NCI-H187 treated with DMSO at 0.1 percent for 48 hours (cell line): ENCODE data around the gene HOXB2.
"Not testable (repeated sequence)": the region's sequence is repeated elsewhere in the genome, so short reads cannot be mapped to it uniquely, and the experiment has no call there.

Source experiments
- DNase-seq: peaks from one replicate; lab custom pipeline; 2025; lab: John Stamatoyannopoulos, UW

The HOXB2 gene

DNA sequence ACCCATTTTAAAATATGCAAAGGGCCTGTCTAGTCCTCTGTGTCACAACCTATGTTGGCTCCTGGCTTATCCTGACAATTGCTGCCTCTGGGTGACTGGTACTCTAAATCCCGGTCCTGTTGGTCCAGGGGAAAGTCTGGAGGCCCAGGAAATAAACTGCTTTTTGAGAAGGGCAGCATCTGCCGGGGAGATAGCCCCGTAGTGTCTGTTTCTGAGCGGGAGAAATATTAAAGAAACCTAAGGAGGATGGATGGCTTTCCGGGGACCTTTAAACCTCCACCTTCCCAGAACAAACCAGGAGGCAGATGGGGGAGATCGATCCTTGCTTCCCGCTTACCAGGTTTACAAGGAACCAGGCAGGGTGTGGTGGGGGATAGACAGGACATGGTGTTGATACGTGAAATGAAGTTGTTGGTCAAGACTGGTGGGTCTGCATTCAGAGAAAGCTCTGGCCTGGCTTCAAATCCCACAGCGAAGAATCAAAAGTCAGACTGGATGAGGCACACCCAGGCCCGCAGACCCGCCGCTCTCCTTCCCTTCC lies 3.8 kb downstream of the HOXB2 start:
- DNase-seq: no peak

DNA sequence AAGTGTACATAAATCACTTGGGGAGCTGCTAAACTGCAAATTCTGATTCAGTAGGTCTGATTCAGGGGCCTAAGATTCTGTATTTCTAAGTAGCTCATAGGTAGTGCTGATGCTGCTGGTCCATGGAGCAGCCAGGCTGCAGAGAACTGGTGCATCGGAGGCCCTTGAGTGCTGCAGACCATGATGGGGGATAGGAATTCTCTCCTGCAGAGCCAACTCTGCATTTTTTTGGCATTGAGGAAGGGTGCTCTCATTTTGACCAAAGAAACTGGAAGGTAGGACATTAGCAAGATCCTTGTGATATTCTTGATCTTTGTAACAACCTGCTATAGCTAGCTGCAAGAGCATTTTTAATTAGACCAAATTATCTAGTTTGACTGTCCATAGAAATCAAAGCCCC lies 4.7 kb downstream of the HOXB2 start:
- DNase-seq: no peak

DNA sequence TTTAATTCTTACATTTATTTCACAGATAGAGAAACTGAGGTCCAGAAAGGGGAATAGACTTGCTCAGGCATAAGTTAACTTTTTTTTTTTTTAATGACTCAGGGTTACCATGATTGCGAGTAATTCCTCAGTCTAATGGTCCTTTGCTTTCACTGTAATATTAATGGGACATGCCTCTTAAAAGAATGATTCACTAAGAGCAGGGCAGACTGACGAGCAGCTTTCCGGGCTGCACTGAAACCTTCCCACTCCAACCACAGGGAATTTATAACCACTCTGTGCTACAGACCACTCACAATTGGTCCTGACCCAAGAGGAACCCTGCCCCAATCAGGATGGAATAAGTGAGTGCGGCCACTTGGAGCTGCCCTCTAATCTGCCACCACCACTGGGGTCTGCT lies 5.7 kb downstream of the HOXB2 start:
- DNase-seq: no peak

DNA sequence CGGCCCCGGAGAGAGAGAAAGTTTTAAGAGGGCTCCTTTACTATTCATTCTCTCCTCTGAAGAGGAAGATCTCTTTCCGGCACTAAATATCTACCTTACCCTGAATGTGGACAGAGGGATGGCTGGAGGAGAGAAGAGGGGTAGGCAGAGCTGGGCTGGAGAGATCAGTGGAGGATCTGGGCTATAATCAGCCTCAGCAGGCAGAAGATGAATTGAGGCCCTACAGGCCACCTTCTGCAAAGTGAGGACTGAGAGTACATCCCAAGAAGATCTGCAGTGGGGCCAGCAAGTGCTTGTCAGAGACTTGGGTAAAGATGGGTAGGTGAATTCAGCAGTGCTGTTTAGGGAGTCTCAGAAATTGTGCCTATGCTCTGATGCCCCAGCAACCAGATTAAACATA lies 7.6 kb downstream of the HOXB2 start:
- no peak for DNase-seq

DNA sequence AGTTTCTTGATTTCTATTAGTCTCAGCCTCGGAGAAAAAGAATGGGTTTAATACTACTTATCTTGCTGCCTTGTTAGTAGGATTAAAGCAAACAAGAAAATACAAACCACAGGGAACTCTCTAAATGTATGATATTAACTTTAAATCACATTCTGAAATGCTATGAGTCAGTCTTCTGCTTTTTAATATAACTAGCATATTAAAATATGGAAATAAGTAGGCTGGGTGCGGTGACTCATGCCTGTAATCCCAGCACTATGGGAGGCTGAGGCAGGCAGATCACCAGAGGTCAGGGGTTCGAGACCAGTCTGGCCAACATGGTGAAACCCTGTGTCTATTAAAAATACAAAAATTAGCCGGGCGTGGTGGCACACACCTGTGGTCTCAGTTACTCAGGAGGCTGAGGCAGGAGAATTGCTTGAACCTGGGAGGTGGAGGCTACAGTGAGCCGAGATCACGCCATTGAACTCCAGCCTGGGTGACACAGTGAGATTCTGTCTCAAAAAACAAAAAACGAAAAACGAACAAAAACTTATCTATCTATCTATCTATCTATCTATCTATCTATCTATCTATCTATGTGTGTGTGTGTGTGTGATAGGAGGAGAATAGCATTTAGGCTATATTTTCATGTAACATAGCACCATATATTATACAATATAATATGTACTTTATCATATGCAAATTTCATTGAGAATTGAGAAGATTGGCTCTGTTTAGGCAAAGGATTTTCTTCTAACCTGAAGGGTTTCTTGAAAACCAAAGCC lies 8.9 kb downstream of the HOXB2 start:
- not testable (repeated sequence) for DNase-seq

DNA sequence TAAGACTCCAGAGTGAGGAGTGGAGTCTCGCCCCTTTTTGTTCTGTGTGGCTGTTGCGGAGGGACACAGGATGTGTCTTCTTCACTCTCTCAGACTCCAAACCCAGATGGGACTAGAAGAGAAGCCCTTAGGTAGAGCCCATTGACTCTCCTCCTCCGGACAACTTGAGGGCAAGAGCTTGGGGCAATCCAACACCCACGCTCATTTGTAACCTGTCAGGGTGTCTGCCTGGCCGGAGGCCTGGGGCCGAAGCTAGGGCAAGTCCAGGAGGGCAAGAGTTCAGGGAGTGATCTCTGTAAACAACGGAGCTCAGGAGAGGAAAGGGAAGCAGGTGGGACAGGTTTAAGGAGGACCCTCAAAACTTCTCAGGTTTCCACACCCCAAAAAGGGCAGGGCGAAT lies 12.6 kb downstream of the HOXB2 start:
- no peak for DNase-seq

DNA sequence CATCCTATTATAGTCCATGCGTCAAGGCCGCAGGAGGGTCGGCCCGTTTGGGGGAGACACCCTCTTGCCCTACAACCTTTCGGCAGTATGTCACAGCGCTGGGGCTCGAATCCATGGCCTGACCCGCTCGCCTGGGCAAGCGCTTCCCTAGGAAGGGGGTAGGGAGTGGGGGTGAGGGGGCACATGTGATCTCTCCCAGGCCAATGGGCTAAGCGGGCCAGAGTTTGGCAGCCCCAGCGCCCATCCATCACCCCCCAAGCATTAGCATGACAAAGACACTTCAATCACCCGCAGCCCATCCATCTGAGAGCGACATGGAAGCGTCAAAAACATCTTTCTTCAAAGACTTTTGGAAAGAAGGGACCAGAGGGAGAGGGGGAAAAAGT lies 14.0 kb downstream of the HOXB2 start, which contains the start of gene HOXB1:
Gene HOXB1 (minus strand): TSS at position 125 of the 386 bp plus-strand sequence. CDS start 107 bp downstream, at position 18.
- DNase-seq: no peak

DNA sequence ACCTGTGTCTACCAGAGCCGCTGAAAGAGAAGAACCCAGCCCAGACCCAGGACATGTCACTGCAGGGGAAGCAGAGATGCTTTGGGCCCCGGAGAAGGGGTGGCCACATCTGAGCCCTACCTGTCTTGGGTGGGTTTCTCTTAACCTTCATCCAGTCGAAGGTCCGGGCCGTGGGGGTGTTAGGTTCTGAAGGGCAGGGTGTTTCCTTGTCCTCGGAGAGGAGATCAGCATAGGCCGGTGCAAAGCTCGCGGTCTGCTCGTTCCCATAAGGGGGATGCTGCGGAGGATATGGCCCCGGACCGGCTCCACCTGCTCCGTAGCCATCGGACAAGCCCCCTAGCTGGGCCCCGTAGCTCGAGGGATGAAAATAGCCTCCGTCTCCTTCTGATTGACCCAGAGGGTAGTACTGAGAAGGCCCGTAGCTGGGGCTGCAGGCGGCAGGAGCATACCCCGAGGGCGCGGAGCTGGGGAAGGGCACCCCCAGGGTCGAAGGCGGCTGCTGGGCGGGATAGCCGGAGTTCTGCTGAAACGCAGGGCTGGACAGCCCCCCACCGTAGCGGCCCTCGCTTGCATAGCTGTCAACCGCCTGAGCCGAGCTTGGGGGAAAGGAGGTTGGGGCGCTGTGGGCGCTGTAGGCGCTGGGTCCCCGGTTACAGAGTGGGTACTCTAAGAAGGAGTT lies 14.6 kb downstream of the HOXB2 start:
- DNase-seq: no peak

DNA sequence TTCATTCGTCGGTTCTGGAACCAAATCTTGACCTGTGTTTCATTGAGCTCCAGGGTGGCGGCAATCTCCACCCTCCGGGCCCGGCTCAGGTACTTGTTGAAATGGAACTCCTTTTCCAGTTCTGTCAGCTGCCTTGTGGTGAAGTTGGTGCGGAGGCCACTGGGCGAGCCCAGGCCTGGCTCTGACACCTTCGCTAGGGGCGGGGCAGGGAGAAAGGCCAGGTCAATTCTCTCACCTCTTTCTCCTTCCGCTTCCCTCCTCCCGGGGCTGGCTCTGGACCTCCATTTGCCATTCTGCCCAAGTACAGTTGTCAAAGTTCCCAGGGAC lies 15.3 kb downstream of the HOXB2 start:
- no peak for DNase-seq

DNA sequence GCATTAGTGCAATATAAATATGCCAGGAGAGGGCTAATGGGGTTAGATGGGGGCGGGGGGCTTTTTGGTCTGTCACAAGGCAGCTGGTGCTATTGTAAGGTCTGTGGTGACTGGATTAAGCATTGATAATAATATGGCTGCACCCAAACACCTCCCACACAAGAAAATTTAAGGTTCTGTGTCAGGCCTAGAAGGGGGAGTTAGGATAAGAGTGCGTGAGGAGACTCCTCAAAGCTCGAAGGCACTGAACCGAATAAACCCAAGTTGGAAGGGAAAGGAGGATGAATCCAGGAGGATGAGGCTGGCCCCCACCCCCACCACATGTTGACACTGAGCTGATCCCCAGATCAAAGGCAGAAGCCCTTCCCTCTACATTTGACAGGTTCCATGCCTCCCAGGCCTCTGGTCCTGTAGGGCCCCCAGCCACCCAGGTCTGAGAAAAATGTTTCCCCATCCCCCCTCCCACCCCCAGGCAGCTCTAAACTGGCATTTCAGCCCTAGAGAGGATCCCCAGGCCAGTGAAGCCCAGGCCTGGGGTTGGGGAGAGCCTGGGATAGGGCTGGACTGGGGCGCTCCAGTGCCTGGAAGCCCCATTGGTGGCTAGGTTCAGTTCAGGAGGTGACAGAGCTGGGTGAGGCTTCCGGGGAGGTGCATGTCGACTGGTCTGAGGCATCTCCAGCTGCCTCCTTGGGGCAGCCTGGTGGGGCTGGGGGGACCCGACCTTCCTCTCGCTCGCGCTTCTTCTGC lies 15.8 kb downstream of the HOXB2 start:
- no peak for DNase-seq

DNA sequence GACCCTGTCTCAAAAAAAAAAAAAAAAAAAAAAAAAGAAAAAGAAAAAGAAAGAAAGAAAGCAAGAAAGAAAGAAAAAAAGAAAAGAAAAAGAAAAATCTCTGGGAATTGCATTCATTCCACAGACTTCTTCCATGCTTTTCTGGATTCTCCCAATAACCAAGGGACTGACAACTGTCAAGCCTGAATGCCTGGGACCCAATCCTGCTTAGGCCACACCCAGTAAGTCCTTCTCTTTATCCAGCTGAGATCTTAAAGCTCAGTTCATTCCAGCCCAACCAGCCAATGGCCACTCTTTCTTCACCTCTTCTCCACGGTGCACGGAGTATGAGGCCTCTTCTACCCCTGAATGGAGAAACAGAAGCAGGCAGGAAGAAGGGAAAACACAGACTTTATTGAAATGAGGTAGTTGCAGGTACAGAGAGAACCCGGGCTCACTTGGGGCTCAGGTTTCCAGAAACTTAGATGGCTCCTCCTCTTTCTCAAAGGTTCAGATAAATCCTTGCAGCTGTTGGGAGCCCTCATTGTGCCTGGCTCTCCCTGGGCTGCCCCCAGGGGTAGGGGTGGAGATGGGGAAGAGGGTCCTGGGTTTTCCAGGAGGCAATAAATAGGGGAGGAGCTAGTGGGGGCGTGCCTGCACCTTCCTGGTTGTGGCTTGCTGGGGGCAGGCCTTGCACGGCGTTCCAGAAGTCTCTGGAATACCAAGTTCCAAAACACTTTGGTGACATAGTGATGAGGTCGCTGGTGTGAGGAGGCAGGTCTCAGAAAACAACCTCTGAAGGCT lies 16.6 kb downstream of the HOXB2 start:
- DNase-seq: no peak

DNA sequence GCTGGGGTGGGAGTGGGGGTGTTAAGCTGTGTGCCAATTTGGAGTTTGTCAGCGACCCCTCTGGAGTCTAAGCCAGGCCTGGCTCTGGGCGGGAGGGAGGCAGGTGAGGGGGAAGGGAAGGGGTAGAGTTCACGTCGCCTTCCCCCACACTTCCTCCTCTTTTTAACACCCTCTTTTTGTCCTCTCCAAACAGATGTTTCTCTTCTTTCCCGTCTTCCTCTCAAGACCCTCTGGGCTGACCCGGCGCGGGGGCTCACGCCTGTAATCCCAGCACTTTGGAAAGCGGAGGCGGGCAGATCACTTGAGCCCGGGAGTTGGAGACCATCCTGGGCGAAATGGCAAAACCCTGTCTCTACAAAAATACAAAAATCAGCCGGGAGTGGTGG lies 17.4 kb downstream of the HOXB2 start:
- no peak for DNase-seq

DNA sequence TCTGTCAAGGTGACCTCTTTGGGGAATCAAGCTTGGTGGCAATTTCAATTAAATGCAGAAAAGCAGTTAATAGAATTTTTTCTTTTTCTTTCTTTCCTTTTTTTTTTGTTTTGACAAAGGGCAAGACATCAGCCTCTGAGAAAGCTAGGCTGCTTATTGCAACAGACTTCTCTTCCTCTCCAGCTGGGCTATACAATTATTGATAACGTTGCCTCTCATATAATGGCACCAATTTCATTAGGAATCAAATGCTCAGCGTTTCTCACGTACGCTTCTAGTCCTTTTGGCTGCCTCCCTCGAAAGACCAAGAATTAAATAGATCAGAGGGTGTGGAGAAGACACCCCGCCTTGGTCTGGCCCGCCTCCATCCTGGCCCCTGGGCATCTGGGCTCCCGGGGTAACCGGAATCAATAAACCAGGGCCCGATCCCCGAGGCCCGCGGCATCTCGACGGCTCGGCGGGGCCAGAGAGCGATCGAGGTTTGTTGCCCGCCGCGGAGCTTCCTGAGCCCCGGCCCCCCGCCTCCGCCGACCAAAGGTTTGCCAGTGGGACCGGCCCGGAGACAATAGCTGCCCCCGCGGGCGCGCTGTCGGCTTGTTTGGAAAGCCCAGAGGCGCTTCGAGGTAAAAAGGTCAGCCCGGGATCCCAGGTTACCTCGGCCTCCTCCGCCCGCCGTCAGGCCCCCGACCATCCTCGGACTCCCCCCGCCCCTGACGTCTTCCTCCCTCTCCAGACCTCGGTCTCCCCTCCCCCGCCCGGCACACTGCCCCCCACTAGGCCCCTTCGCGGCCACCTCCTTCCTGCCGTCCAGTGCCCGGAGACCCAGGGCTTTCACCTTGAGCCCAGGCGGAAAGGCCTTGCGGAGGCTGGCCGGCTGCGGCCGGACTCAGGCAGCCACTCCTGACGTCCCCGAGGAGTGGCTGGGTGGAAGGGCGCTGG lies 18.0 kb downstream of the HOXB2 start:
- no peak for DNase-seq

DNA sequence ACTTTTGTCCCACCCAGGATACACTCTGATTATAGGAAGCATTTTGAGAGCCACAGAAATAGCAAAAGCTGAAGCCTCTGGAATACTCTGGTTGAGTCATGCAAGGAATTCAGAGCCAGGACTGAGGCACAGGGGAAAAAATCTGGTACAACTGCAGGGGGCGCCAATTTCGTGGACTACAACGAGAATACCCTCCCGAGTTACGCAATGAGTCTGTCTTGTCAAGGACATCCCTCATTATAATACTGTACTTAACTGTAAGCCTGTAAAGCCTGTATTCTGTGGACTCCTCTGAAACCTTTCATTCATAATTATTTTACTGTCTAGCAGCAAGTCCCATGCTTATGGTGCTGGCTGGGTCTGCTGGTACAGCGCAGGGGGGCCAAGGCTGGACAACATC lies 21.9 kb downstream of the HOXB2 start:
- DNase-seq: no peak

DNA sequence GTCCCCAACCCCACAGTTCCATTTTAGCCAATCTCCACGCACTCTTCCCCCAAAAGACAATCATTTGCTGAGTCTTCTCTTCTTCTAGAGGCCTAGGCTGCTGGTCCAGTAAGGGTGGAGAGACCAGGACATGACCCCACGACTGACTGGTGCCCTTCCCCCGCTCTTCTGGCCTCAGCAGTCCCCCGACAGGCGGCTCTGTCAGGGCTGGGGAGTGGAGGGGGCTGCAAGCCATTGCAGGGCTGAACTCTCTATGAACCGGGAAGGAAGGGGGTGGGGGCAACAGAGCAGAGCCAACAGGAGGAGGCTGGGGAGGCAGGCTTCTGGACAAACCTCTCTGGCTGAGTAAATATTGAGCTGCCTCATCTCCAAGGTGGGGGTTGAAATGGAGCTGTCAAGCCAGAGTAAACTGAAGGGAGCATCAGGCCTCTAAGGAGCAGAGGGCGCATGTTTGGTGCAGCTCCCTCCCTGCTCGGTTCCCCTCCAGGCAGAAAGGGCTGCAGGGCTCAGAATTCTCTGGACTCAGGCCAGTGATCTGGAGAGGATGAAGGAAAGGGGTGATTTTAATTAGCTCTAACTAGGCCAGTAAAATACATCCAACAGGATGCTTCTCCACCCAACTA lies 22.8 kb downstream of the HOXB2 start:
- DNase-seq: no peak

DNA sequence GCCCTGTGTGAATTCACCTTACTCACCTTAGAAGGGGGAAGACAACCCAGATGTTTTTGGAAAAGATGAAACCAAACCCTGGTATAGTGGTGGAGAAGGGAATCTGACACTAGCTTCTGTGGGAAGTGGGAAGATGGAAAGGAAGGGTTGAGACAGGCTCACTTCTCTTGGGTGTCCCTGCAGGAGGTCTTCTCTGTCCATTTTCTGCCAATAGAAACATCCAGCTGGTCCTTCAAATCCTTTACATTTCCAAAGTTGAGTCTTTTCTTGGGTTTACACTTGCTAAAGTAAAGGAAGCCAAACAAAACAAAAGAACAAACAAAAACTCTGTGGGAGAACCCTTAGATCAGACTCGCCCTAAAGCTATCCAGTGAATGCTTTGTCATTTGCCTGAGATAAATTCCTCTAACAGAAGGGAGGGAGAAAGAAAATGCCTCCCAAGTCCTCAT lies 24.3 kb downstream of the HOXB2 start:
- no peak for DNase-seq

DNA sequence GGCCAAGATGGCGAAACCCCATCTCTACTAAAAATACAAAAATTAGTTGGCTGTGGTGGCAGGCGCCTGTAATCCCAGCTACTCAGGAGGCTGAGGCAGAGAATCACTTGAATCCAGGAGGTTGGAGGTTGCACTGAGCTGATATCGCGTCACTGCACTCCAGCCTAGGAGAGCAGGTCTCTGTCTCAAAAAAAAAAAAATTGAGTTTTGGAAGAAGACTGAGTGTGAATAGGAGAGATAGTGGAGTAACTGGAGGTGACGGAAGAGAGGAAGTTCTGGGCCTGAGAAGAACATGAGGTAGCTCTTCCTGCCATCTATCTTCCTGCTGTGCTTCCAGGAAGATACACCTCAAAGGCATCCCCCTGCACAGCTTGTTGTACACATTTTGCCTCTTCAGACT lies 25.5 kb downstream of the HOXB2 start:
- no peak for DNase-seq

DNA sequence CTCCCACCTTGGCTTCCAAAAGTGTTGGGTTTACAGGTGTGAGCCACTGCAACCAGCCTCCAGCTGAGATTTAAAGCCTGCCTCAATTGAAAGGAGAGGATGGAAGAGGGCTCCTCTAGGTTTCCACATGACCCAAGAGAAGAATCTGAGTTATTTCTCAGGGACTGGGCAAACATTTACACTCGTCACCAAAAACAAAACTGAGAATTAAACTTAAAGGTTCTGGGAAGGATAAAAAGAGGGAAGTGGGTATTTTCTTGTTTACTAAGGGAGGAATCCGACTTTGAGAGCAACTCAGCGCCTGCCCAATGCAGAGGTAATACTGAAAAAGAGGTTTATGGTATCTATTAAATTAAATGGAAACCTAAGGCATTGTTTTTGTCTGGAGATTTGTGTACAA lies 27.4 kb downstream of the HOXB2 start:
- DNase-seq: no peak

DNA sequence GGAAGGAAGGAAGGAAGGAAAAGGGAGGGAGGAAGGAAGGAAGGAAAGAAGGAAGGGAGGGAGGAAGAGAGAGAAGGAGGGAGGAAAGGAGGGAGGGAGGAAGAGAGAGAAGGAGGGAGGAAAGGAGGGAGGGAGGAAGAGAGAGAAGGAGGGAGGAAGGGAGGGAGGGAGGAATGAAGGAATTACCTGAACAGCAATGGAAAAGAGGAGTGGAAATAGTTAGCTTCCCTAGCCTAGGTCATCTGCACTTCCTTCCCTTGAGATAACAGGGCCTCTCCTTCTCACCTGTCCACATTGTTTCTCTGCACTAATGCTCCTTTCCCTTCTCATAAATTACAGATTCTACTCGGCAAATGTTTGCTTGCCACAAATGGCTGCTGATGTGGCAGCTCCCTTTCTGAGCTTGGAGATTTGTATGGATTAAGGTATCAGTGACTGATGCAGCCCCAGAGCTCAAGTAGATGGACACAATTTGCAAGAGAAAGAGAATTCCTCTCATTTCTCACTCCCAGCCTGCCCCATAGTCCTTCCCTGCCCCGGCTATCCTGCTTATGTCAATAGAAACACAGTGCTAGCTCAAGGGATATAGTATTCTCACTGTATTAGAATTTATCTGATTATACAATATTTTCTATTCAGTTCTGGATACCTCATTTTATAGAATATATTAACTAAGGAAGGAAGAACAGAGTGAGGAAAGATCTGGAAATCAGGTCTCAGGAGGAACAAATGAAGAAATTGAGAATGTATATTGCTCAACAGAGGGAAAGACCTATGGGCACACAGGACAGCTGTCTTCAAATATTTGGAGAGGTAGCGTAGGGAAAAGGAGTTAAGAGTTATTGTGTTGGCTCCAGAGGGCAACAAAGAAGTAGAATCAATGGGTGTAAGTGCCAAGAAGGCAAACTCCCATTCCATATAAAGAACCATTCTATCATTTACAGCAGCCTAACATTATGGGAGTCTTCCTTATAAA lies 28.7 kb downstream of the HOXB2 start:
- DNase-seq: no peak
